ENCODE results near the gene GP1BB.

- no peak for TF ChIP-seq POLR2A (IDR thresholded peaks at IDR 0.05)
- TF ChIP-seq, protein P1, sequence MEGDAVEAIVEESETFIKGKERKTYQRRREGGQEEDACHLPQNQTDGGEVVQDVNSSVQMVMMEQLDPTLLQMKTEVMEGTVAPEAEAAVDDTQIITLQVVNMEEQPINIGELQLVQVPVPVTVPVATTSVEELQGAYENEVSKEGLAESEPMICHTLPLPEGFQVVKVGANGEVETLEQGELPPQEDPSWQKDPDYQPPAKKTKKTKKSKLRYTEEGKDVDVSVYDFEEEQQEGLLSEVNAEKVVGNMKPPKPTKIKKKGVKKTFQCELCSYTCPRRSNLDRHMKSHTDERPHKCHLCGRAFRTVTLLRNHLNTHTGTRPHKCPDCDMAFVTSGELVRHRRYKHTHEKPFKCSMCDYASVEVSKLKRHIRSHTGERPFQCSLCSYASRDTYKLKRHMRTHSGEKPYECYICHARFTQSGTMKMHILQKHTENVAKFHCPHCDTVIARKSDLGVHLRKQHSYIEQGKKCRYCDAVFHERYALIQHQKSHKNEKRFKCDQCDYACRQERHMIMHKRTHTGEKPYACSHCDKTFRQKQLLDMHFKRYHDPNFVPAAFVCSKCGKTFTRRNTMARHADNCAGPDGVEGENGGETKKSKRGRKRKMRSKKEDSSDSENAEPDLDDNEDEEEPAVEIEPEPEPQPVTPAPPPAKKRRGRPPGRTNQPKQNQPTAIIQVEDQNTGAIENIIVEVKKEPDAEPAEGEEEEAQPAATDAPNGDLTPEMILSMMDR (IDR thresholded peaks at IDR 0.05) = no peak
Measured at GRCh38 chr22:19674929-19675253, 48.4 kb upstream of the GP1BB start.
